H1 (cell line): ENCODE results near the gene RAPGEF1. TPM values are rescaled to one million over a fixed set of nuclear protein-coding genes. Genes with fewer than 3 reads are reported as not detected.

ENCODE experiments used
- CTCF ChIA-PET: fragments of 300-600 bp; sonication (Branson Sonifier 250); formaldehyde crosslinking; loops from one replicate; lab custom pipeline; 2021; ENCODE audit not compliant: partially characterized antibody; lab: Charles Lee
- POLR2A ChIA-PET: fragments of 300-600 bp; sonication (Branson Sonifier 250); formaldehyde crosslinking; loops from one replicate; lab custom pipeline; 2021; ENCODE audit warnings: inconsistent platforms; ENCODE audit not compliant: partially characterized antibody; lab: Charles Lee
- DNase-seq, 2 experiments: peaks; one replicate each; pipeline versions ENCODE4 v3.0.0 to v3.0.0-alpha.2; 2010 to 2022; ENCODE audit warnings: low spot score in 2 of 2, low read depth in 1 of 2, mixed read lengths in 1 of 2
- FAIRE-seq: peaks from 2 replicates; lab custom pipeline; 2011; peaks lifted over from hg19 to GRCh38; lab: Jason Lieb, UNC
- H2AFZ ChIP-seq: 2 replicates; pipeline ENCODE4 v1.8.1; 2012; ENCODE audit warnings: low read length, inconsistent platforms
- H2AK5ac ChIP-seq: 2 replicates; pipeline ENCODE4 v1.6.1; 2013; ENCODE audit warnings: low read depth, low read length
- H2BK120ac ChIP-seq: replicated peaks from 2 replicates; pipeline ENCODE3; 2013; ENCODE audit warnings: low read depth, low read length, inconsistent platforms
- H2BK12ac ChIP-seq: 2 replicates; pipeline ENCODE4 v1.6.1; 2013; ENCODE audit warnings: low read depth, low read length
- H2BK15ac ChIP-seq: 2 replicates; pipeline ENCODE4 v1.6.1; 2013; ENCODE audit warnings: low read length
- H2BK20ac ChIP-seq: 2 replicates; pipeline ENCODE4 v1.6.1; 2013; ENCODE audit warnings: low read length
- H2BK5ac ChIP-seq: 2 replicates; pipeline ENCODE4 v1.6.1; 2013; ENCODE audit warnings: low read depth, low read length
- H3K14ac ChIP-seq: 2 replicates; pipeline ENCODE4 v1.6.1; 2013; ENCODE audit warnings: inconsistent platforms; ENCODE audit not compliant: insufficient read length
- H3K18ac ChIP-seq: 2 replicates; pipeline ENCODE4 v1.6.1; 2013; ENCODE audit warnings: low read length; ENCODE audit errors: extremely low read depth
- H3K23ac ChIP-seq: 2 replicates; pipeline ENCODE4 v1.6.1; 2013; ENCODE audit warnings: inconsistent platforms; ENCODE audit not compliant: insufficient read length
- H3K23me2 ChIP-seq: 2 replicates; pipeline ENCODE4 v1.6.1; 2013; ENCODE audit warnings: low read depth, low read length
- H3K27ac ChIP-seq: 2 replicates; pipeline ENCODE4 v1.6.1; 2011; ENCODE audit warnings: low read depth, low read length, inconsistent platforms
- H3K27me3 ChIP-seq, 4 experiments: replicated peaks in 1 of 4; 1 replicate in 1 of 4; 2 replicates in 3 of 4; pipeline versions ENCODE4 v1.6.1 to v1.8.1; 2011 to 2013; ENCODE audit warnings: low read length in 3 of 4, mild to moderate bottlenecking in 3 of 4, inconsistent platforms in 2 of 4, mixed read lengths in 2 of 4, moderate library complexity in 1 of 4; ENCODE audit not compliant: control insufficient read depth in 3 of 4, insufficient read depth in 3 of 4; ENCODE audit errors: extremely low read depth in 1 of 4
- H3K36me3 ChIP-seq, 4 experiments: 2 replicates each; pipeline versions ENCODE4 v1.6.1 to v1.8.1; 2011 to 2013; ENCODE audit warnings: mild to moderate bottlenecking in 4 of 4, low read length in 3 of 4, moderate library complexity in 2 of 4, control low read depth in 1 of 4, inconsistent platforms in 1 of 4; ENCODE audit not compliant: insufficient read depth in 4 of 4, control insufficient read depth in 2 of 4
- H3K4ac ChIP-seq: replicated peaks from 2 replicates; pipeline ENCODE3; 2013; ENCODE audit warnings: low read length, low read depth, mixed read lengths, inconsistent platforms; ENCODE audit not compliant: insufficient read length
- H3K4me1 ChIP-seq, 4 experiments: replicated peaks in 1 of 4; 1 replicate in 1 of 4; 2 replicates in 3 of 4; pipeline versions ENCODE4 v1.6.1 to v1.8.1; 2011 to 2013; ENCODE audit warnings: low read length in 3 of 4, inconsistent platforms in 2 of 4, mixed read lengths in 1 of 4; ENCODE audit not compliant: insufficient read depth in 4 of 4, control insufficient read depth in 3 of 4
- H3K4me2 ChIP-seq, 2 experiments: 2 replicates each; pipeline versions ENCODE4 v1.6.1 to v1.8.1; 2011 to 2013; ENCODE audit warnings: low read depth in 2 of 2, low read length in 2 of 2, control low read depth in 1 of 2, inconsistent platforms in 1 of 2, mild to moderate bottlenecking in 1 of 2; ENCODE audit not compliant: insufficient read depth in 1 of 2
- H3K4me3 ChIP-seq, 4 experiments: fragments of 200-600, 300-600 bp in 1 of 4; sonication (generic), shearing (Covaris generic), sonication (Bioruptor Twin) in 1 of 4; 2 replicates each; pipeline versions ENCODE4 v1.5.1 to v1.8.1; 2011 to 2016; ENCODE audit warnings: low read length in 4 of 4, low read depth in 3 of 4, control low read depth in 2 of 4, inconsistent platforms in 2 of 4, mild to moderate bottlenecking in 2 of 4, mixed read lengths in 1 of 4, moderate library complexity in 1 of 4; ENCODE audit not compliant: insufficient read depth in 2 of 4; ENCODE audit errors: extremely low read depth in 1 of 4
- H3K56ac ChIP-seq: replicated peaks from 2 replicates; pipeline ENCODE3; 2013; ENCODE audit warnings: low read depth, mild to moderate bottlenecking, mixed read lengths, low read length, inconsistent platforms; ENCODE audit not compliant: insufficient read length
- H3K79me1 ChIP-seq: 2 replicates; pipeline ENCODE4 v1.6.1; 2013; ENCODE audit warnings: low read depth, low read length, control low read depth
- H3K79me2 ChIP-seq, 2 experiments: 2 replicates each; pipeline versions ENCODE4 v1.6.1 to v1.8.1; 2012 to 2013; ENCODE audit warnings: low read length in 2 of 2, mild to moderate bottlenecking in 2 of 2, inconsistent platforms in 1 of 2; ENCODE audit not compliant: insufficient read depth in 2 of 2, control insufficient read depth in 1 of 2
- H3K9ac ChIP-seq, 4 experiments: replicated peaks in 1 of 4; 1 replicate in 1 of 4; 2 replicates in 3 of 4; pipeline versions ENCODE4 v1.6.1 to v1.8.1; 2011 to 2013; ENCODE audit warnings: low read depth in 3 of 4, low read length in 3 of 4, control low read depth in 2 of 4, mild to moderate bottlenecking in 2 of 4, moderate library complexity in 2 of 4, inconsistent platforms in 1 of 4; ENCODE audit errors: extremely low read depth in 1 of 4
- H3K9me3 ChIP-seq, 2 experiments: 2 replicates each; pipeline versions ENCODE4 v1.6.1 to v1.8.1; 2012 to 2013; ENCODE audit warnings: mild to moderate bottlenecking in 2 of 2, moderate library complexity in 2 of 2, control low read depth in 1 of 2, inconsistent platforms in 1 of 2, low read depth in 1 of 2, low read length in 1 of 2, mixed read lengths in 1 of 2; ENCODE audit not compliant: insufficient read depth in 2 of 2
- H4K20me1 ChIP-seq, 2 experiments: replicated peaks in 1 of 2; 2 replicates each; pipeline versions ENCODE3 to v1.8.1; 2011 to 2013; ENCODE audit warnings: inconsistent platforms in 2 of 2, low read length in 2 of 2, mild to moderate bottlenecking in 1 of 2; ENCODE audit not compliant: insufficient read depth in 2 of 2, control insufficient read depth in 1 of 2
- H4K5ac ChIP-seq: 2 replicates; pipeline ENCODE4 v1.6.1; 2013; ENCODE audit warnings: low read length, low read depth, mixed read lengths, inconsistent platforms; ENCODE audit not compliant: insufficient read length
- H4K8ac ChIP-seq: 2 replicates; pipeline ENCODE4 v1.8.0; 2013; ENCODE audit warnings: mild to moderate bottlenecking, moderate library complexity, low read length, inconsistent platforms; ENCODE audit not compliant: insufficient read depth; ENCODE audit errors: extremely low read depth
- H4K91ac ChIP-seq: replicated peaks from 2 replicates; pipeline ENCODE3; 2013; ENCODE audit warnings: low read length, mixed read lengths, inconsistent platforms; ENCODE audit not compliant: insufficient read length
- ATF3 ChIP-seq: IDR thresholded peaks from 2 replicates; pipeline ENCODE4 v1.6.1; 2011; ENCODE audit warnings: low read depth, mild to moderate bottlenecking, low read length; ENCODE audit not compliant: insufficient read depth
- BRCA1 ChIP-seq: IDR thresholded peaks from 2 replicates; pipeline ENCODE4 v1.6.1; 2012; ENCODE audit warnings: low read depth, low read length, improper control_type of control experiment
- HDAC2 ChIP-seq, 2 experiments: fragments of 300-600 bp in 1 of 2; sonication (generic) in 1 of 2; IDR thresholded peaks; 2 replicates each; pipeline ENCODE4 v1.6.1; 2011 to 2012; ENCODE audit warnings: low read depth in 2 of 2, low read length in 2 of 2, mild to moderate bottlenecking in 2 of 2, moderate library complexity in 2 of 2, borderline replicate concordance in 1 of 2, inconsistent platforms in 1 of 2
- NANOG ChIP-seq: IDR thresholded peaks from 2 replicates; pipeline ENCODE4 v1.6.1; 2011; ENCODE audit warnings: low read length, low read depth, mild to moderate bottlenecking, inconsistent platforms; ENCODE audit not compliant: insufficient read depth, poor library complexity, severe bottlenecking
- PHF8 ChIP-seq: fragments of 200-600 bp; sonication (generic); conservative IDR thresholded peaks from 2 replicates; pipeline ENCODE4 v1.7.1; 2012; ENCODE audit warnings: low read depth, mild to moderate bottlenecking, inconsistent platforms, low read length, moderate library complexity
- POLR2A ChIP-seq, 2 experiments: IDR thresholded peaks; 1 replicate in 1 of 2; 2 replicates in 1 of 2; pipeline ENCODE4 v1.6.1; 2011; ENCODE audit warnings: low read depth in 2 of 2, low read length in 2 of 2, mild to moderate bottlenecking in 2 of 2; ENCODE audit errors: control extremely low read depth in 1 of 2
- RAD21 ChIP-seq, 2 experiments: IDR thresholded peaks in 1 of 2; conservative IDR thresholded peaks in 1 of 2; 2 replicates each; pipeline ENCODE4 v1.6.1; 2011; ENCODE audit warnings: low read depth in 2 of 2, low read length in 2 of 2, improper control_type of control experiment in 1 of 2, inconsistent platforms in 1 of 2, mild to moderate bottlenecking in 1 of 2, moderate library complexity in 1 of 2
- SIRT6 ChIP-seq: IDR thresholded peaks from one replicate; pipeline ENCODE4 v1.7.1; 2012; ENCODE audit warnings: low read length, inconsistent platforms
- SP1 ChIP-seq: IDR thresholded peaks from 2 replicates; pipeline ENCODE4 v1.6.1; 2011; ENCODE audit warnings: low read depth, low read length
- SP2 ChIP-seq: IDR thresholded peaks from 2 replicates; pipeline ENCODE4 v1.6.1; 2012; ENCODE audit warnings: mild to moderate bottlenecking, low read length, inconsistent platforms
- TBP ChIP-seq: IDR thresholded peaks from 2 replicates; pipeline ENCODE4 v1.6.1; 2011; ENCODE audit warnings: low read depth, low read length, improper control_type of control experiment
- YY1 ChIP-seq: IDR thresholded peaks from 2 replicates; pipeline ENCODE4 v1.6.1; 2011; ENCODE audit warnings: low read depth, mild to moderate bottlenecking, low read length
- ZNF274 ChIP-seq: IDR thresholded peaks from 2 replicates; pipeline ENCODE4 v1.7.0; 2012; ENCODE audit warnings: low read length, borderline replicate concordance; ENCODE audit errors: extremely low read depth
- WGBS, 2 experiments: shearing (Covaris generic) in 1 of 2; methylation state at CpG; one replicate each; pipeline versions ENCODE4 v1.1.6 to v1.1.7; 2013 to 2015; ENCODE audit warnings: low lambda C conversion rate in 2 of 2, mixed read lengths in 2 of 2, inconsistent platforms in 1 of 2, low coverage in 1 of 2, missing lambda C conversion rate in 1 of 2; ENCODE audit not compliant: insufficient replicate concordance in 2 of 2, insufficient coverage in 1 of 2, insufficient read length in 1 of 2; ENCODE audit errors: extremely low coverage in 1 of 2, missing lambda C conversion rate in 1 of 2; 5-methylcytosine and 5-hydroxymethylcytosine counted together
- polyA plus RNA-seq, 7 experiments: library from polyadenylated mRNA; depleted of rRNA in 3 of 7; stranded (reverse) in 5 of 7; unstranded in 2 of 7; fragments of >200 nt in 5 of 7; fragments of 200-250 nt in 2 of 7; gene quantifications; 1 replicate in 5 of 7; 2 replicates in 1 of 7; 4 replicates in 1 of 7; pipeline versions ENCODE4 v1.2.1 to v1.2.3, GENCODE V29; 2011 to 2013; ENCODE audit warnings: missing spikeins in 2 of 7, mixed read lengths in 2 of 7
- total RNA-seq: library from RNA; stranded (reverse); fragmentation: NEBNext Ultra II Directional; extraction: Animal tissue kit (Norgen Biotek cat#: 25700); gene quantifications from 2 replicates; pipeline ENCODE4 v1.2.1, GENCODE V29; 2021

The RAPGEF1 gene
- total and polyA plus RNA-seq, 2 of the 8 experiments (the other 6 are each of a cell fraction or from before 2014, with no cell fraction given) = 29.7 to 78.9 TPM

GRCh38 chr9:131543141-131543540 lies 196.7 kb downstream of the RAPGEF1 start:
- Histone ChIP-seq H3K23me2 (peaks cover 3% of the 10 kb centered on the region; the same call in 1 of the 2 replicates), H3K18ac (no peak overlapping the region), H2BK12ac (no peak overlapping the region), H3K14ac (no peak overlapping the region), H3K9me3 (peaks cover 16 to 26% of the 10 kb centered on the region in 2 experiments), H3K4me3 (no peak overlapping the region), H3K27ac (no peak overlapping the region), H4K8ac (no peak overlapping the region), H4K91ac (no peak overlapping the region), H4K20me1 (no peaks in the 10 kb centered on the region), H3K9ac (no peak overlapping the region), H2BK20ac (no peak overlapping the region), H2BK15ac (no peak overlapping the region), H3K36me3 (no peaks in the 10 kb centered on the region), H3K56ac (no peak overlapping the region), H2BK5ac (no peak overlapping the region), H3K79me1 (no peaks in the 10 kb centered on the region), H2BK120ac (no peak overlapping the region), H4K5ac (no peak overlapping the region), H3K79me2 (no peaks in the 10 kb centered on the region), H3K4ac (no peak overlapping the region), H3K4me1 (peaks cover 0 to 4% (median 3%) of the 10 kb centered on the region in 4 experiments; a peak in 3 of 7 replicates), H3K27me3 (peaks cover 17 to 42% (median 33%) of the 10 kb centered on the region in 4 experiments), H3K4me2 (no peak overlapping the region), H3K23ac (no peak overlapping the region), H2AFZ (no peak overlapping the region), H2AK5ac (no peak overlapping the region)
- DNase-seq (no peak), FAIRE-seq (no peak)
- 92% methylated on average over 6 of the region's 6 CpGs; no CpG with 5 or more reads in 1 of the 2 experiments for WGBS, 2 experiments
- CTCF ChIA-PET = no interaction called here
- POLR2A ChIA-PET = interaction anchor here (1.3 kb wide), 1 partner anchor 11 kb away, joined by 3 read pairs; no protein-coding TSS in a partner anchor
- TF ChIP-seq PHF8 (no peak), POLR2A (IDR thresholded peaks at IDR 0.05; ENCODE audit: control extremely low read depth in 1 of 2, low read depth in 2 of 2, low read length in 2 of 2) (no peak), ZNF274 (no peak), SP1 (no peak), ATF3 (no peak), SIRT6 (no peak), SP2 (no peak), TBP (no peak), RAD21 (IDR thresholded peaks at IDR 0.05 in 1 of 2, conservative IDR thresholded peaks at IDR 0.05 in 1 of 2; ENCODE audit: low read depth in 2 of 2, low read length in 2 of 2) (no peak), YY1 (no peak), BRCA1 (no peak), HDAC2 (IDR thresholded peaks at IDR 0.05; ENCODE audit: borderline replicate concordance in 1 of 2, low read depth in 2 of 2, low read length in 2 of 2) (no peak), NANOG (no peak)
